Right ventricle myocardium inferior (tissue), 1 donor: ENCODE data around the gene LCA5L. TPM values are rescaled to one million over a fixed set of nuclear protein-coding genes. Genes with fewer than 3 reads are reported as not detected.

Experiments
- ATAC-seq: fragments of 200-7000 bp; cut with Tn5 transposase; one replicate; pipeline ENCODE4 v1.9.1; 2020; ENCODE audit warnings: mild to moderate bottlenecking, moderate library complexity
- DNase-seq: peaks from one replicate; pipeline ENCODE4 v3.0.0; 2021; ENCODE audit errors: missing footprints
- intact Hi-C: fragments of 100-400 bp; cut with DNase I; formaldehyde crosslinking; loops from one replicate; pipeline ENCODE4 v1.11.0; 2022
- long read RNA-seq: library from polyadenylated mRNA; unstranded; transcript quantifications from one replicate; pipeline ENCODE4 v2.0.0, GENCODE V29; 2021
- total RNA-seq: library from RNA; stranded (reverse); fragmentation: NEBNext Ultra II Directional; extraction: Animal tissue kit (Norgen Biotek cat#: 25700); gene quantifications from one replicate; pipeline ENCODE4 v1.2.1, GENCODE V29; 2021
- donor health status: DM: no; HTN: yes; CAD: no; lungs with severe emphysema.

The LCA5L gene
- total RNA-seq: 0.46 TPM
- long read RNA-seq: 0 reads

- DNase-seq (peak; percentile 97), ATAC-seq (peak; percentile 97)
- intact Hi-C loops: loop anchor here (2.0 kb wide), 1 partner anchor 133 kb away; the partner anchor contains the start of gene BRWD1
Measured at GRCh38 chr21:39445321-39446269, at the start of gene LCA5L. LCA5L (minus strand) TSS chr21:39445778; CDS start chr21:39428493, 17,285 bp downstream.

- ATAC-seq: no peak
- no peak for DNase-seq
- intact Hi-C loops: no loop called here
Measured at GRCh38 chr21:39489380-39489924, 43.9 kb upstream of the LCA5L start.

- no peak for DNase-seq
- ATAC-seq: no peak
- intact Hi-C loops: no loop called here
Measured at GRCh38 chr21:39484711-39485276, 39.2 kb upstream of the LCA5L start.

- DNase-seq: no peak
- ATAC-seq: no peak
- intact Hi-C loops: no loop called here
Measured at GRCh38 chr21:39483917-39484316, 38.3 kb upstream of the LCA5L start.

GRCh38 chr21:39481886-39482285, 36.3 kb upstream of the LCA5L start:
- DNase-seq (no peak), ATAC-seq (no peak)
- intact Hi-C loops: no loop called here

GRCh38 chr21:39480271-39480670, 34.7 kb upstream of the LCA5L start:
- intact Hi-C loops: no loop called here

GRCh38 chr21:39479814-39480182, 34.2 kb upstream of the LCA5L start:
- intact Hi-C loops: no loop called here
- DNase-seq (no peak), ATAC-seq (no peak)

More at GRCh38 chr21:39480271-39480670, 34.7 kb upstream of the LCA5L start:
- ATAC-seq: no peak
- DNase-seq: no peak

- DNase-seq: no peak
- intact Hi-C loops: no loop called here
- no peak for ATAC-seq
Measured at GRCh38 chr21:39479164-39479813, 33.7 kb upstream of the LCA5L start.

- intact Hi-C loops: no loop called here
- no peak for DNase-seq
Measured at GRCh38 chr21:39474611-39475010, 29.0 kb upstream of the LCA5L start.

GRCh38 chr21:39472786-39473185, 27.2 kb upstream of the LCA5L start:
- intact Hi-C loops: no loop called here
- DNase-seq (no peak), ATAC-seq (no peak)

More at GRCh38 chr21:39474611-39475010, 29.0 kb upstream of the LCA5L start:
- ATAC-seq: no peak

GRCh38 chr21:39471598-39471997, 26.0 kb upstream of the LCA5L start:
- DNase-seq (no peak), ATAC-seq (no peak)
- intact Hi-C loops: no loop called here

- no peak for ATAC-seq
- intact Hi-C loops: no loop called here
- DNase-seq: no peak
Measured at GRCh38 chr21:39468559-39468958, 23.0 kb upstream of the LCA5L start.

- intact Hi-C loops: no loop called here
- DNase-seq (peak; percentile 50), ATAC-seq (no peak)
Measured at GRCh38 chr21:39467746-39468145, 22.2 kb upstream of the LCA5L start.

GRCh38 chr21:39466584-39466983, 21.0 kb upstream of the LCA5L start:
- intact Hi-C loops: no loop called here
- no peak for ATAC-seq
- no peak for DNase-seq

GRCh38 chr21:39463308-39463707, 17.7 kb upstream of the LCA5L start:
- DNase-seq (no peak), ATAC-seq (no peak)
- intact Hi-C loops: no loop called here

- ATAC-seq: no peak
- intact Hi-C loops: no loop called here
- no peak for DNase-seq
Measured at GRCh38 chr21:39461419-39461818, 15.8 kb upstream of the LCA5L start.

GRCh38 chr21:39456665-39457064, 11.1 kb upstream of the LCA5L start:
- DNase-seq (no peak), ATAC-seq (no peak)
- intact Hi-C loops: no loop called here

GRCh38 chr21:39454949-39455668, 9.5 kb upstream of the LCA5L start:
- DNase-seq: no peak
- peak; percentile 53 for ATAC-seq
- intact Hi-C loops: no loop called here
